CD4-positive, alpha-beta T cell treated with Interleukin-17A for 1 hour (primary cell): Measurements from ENCODE around the gene SLC19A2.

Source experiments
- DNase-seq: peaks from one replicate; pipeline ENCODE4 v3.0.0-alpha.2; 2020

Gene SLC19A2

GRCh38 chr1:169473347-169473746 is 12.4 kb downstream of the SLC19A2 start:
- no peak for DNase-seq

- no peak for DNase-seq
These were observed 13.0 kb downstream of the SLC19A2 start for GRCh38 chr1:169472738-169473137.

- no peak for DNase-seq
These were observed 16.8 kb downstream of the SLC19A2 start for GRCh38 chr1:169468982-169469381.

- DNase-seq = peak; percentile 47
These were observed 19.2 kb downstream of the SLC19A2 start for GRCh38 chr1:169466259-169467230.

GRCh38 chr1:169465281-169465680 is 20.5 kb downstream of the SLC19A2 start:
- DNase-seq = no peak

- DNase-seq = no peak
These were observed 23.4 kb downstream of the SLC19A2 start for GRCh38 chr1:169462385-169462784.

GRCh38 chr1:169461390-169462000 is 24.2 kb downstream of the SLC19A2 start:
- DNase-seq = no peak

GRCh38 chr1:169460191-169460833 is 25.4 kb downstream of the SLC19A2 start:
- DNase-seq = peak; percentile 54

GRCh38 chr1:169457443-169457842 is 28.3 kb downstream of the SLC19A2 start:
- DNase-seq = no peak

GRCh38 chr1:169456029-169456428 is 29.7 kb downstream of the SLC19A2 start:
- DNase-seq = no peak

GRCh38 chr1:169452921-169453320 is 32.8 kb downstream of the SLC19A2 start:
- DNase-seq = no peak

- DNase-seq = no peak
These were observed 34.4 kb downstream of the SLC19A2 start for GRCh38 chr1:169451218-169451824.

- no peak for DNase-seq
These were observed 41.8 kb downstream of the SLC19A2 start for GRCh38 chr1:169443923-169444322.

GRCh38 chr1:169427081-169427641 is 58.6 kb downstream of the SLC19A2 start, which contains the start of gene CCDC181:
TSS of gene CCDC181 (minus strand) at chr1:169427474. CDS start at chr1:169424927, 2,547 bp downstream.
- peak; percentile 64 for DNase-seq

- DNase-seq = no peak
These were observed 59.5 kb downstream of the SLC19A2 start for GRCh38 chr1:169426174-169426705.

- no peak for DNase-seq
These were observed 64.4 kb downstream of the SLC19A2 start for GRCh38 chr1:169421309-169421708.

- DNase-seq = no peak
These were observed 70.8 kb downstream of the SLC19A2 start for GRCh38 chr1:169414952-169415351.
